T-helper 1 cell treated with Interleukin-12 subunit alpha and Interleukin-12 subunit beta and Interleukin-4 antibody, amounts not matched to agents 30 μg/mL and 1 μg/mL, for 36 hours (primary cell): ENCODE measurements around the gene EXOC3L2.
"Not testable (repeated sequence)": the region's sequence is repeated elsewhere in the genome, so short reads cannot be mapped to it uniquely, and the experiment has no call there.

Experiments used
- H3K27ac Mint-ChIP-seq: one replicate; pipeline ENCODE4 v1.8.0; 2021; ENCODE audit warnings: mild to moderate bottlenecking, mixed read lengths
- H3K27me3 Mint-ChIP-seq: one replicate; pipeline ENCODE4 v1.8.0; 2021; ENCODE audit warnings: low read depth, mixed read lengths
- H3K36me3 Mint-ChIP-seq: one replicate; pipeline ENCODE4 v1.8.0; 2021; ENCODE audit warnings: low read depth, mixed read lengths
- H3K4me1 Mint-ChIP-seq: one replicate; pipeline ENCODE4 v1.8.0; 2021; ENCODE audit warnings: low read depth, mixed read lengths
- H3K4me3 Mint-ChIP-seq: one replicate; pipeline ENCODE4 v1.8.0; 2021; ENCODE audit warnings: mild to moderate bottlenecking, moderate library complexity, mixed read lengths
- H3K9me3 Mint-ChIP-seq: one replicate; pipeline ENCODE4 v1.8.0; 2021; ENCODE audit warnings: mixed read lengths

EXOC3L2 gene

DNA sequence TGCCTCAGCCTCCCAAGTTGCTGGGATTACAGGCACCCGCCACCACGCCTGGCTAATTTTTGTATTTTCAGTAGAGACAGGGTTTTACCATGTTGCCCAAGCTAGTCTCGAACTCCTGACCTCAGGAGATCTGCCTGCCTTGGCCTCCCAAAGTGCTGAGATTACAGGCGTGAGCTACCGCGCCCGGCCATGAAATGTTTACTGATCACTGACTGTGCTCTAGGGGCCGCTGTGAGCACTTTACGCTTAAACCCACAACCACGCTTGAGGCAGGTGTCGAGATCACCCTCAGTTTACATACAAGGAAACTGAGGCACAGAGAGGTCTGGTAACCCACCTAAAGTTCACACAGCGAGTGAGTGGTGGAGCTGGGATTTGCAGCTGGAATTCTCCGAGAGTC, 24.7 kb upstream of the EXOC3L2 start:
- H3K27ac Mint-ChIP-seq, H3K36me3 Mint-ChIP-seq, H3K4me1 Mint-ChIP-seq, H3K27me3 Mint-ChIP-seq, H3K9me3 Mint-ChIP-seq, H3K4me3 Mint-ChIP-seq: not testable (repeated sequence)

DNA sequence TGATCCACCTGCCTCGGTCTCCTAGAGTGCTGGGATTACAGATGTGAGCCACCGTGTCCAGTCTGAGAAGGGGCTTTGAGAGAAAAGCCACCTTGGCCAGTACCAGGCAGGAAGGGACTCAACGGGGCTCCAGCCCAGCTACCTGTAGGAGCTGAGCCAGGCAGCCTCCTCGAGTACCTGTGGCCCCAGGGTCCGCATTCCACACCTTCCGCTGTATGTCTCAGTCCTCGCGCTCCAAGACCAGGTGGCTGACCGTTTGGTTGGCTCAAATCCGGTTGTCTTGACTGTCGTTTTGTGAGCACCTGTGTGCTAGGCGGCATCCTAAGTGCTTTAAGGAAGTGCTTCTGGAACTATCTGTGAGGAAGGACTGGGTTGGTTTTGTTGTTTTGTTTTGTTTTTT, 22.1 kb upstream of the EXOC3L2 start:
- no peaks in the 10 kb centered on the region for H3K27me3 Mint-ChIP-seq
- H3K4me3 Mint-ChIP-seq: no peak overlapping the region
- no peaks in the 10 kb centered on the region for H3K36me3 Mint-ChIP-seq
- no peaks in the 10 kb centered on the region for H3K4me1 Mint-ChIP-seq
- H3K9me3 Mint-ChIP-seq: no peaks in the 10 kb centered on the region
- H3K27ac Mint-ChIP-seq: no peak overlapping the region

DNA sequence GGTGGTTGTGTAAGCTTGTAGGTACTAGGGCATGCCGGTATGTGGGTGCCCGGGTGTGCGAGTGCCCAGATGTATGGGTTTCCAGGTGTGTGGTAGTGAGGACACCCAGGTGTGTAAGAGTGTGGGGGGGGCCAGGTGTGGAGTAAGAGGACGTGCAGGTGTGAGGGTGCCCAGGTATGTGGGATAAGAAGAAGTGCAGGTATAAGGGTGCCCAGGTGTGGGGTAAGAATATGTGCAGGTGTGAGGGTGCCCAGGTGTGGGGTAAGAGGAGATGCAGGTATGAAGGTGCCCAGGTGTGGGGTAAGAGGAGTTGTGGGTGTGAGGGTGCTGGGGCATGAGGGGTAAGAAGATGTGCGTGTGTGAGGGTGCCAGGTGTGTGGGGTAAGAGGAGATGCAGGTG, 20.2 kb upstream of the EXOC3L2 start:
- Mint-ChIP-seq H3K4me3 (no peak overlapping the region), H3K36me3 (no peaks in the 10 kb centered on the region), H3K27me3 (no peaks in the 10 kb centered on the region), H3K27ac (peak overlapping the region; percentile 27), H3K4me1 (no peaks in the 10 kb centered on the region), H3K9me3 (no peaks in the 10 kb centered on the region)

DNA sequence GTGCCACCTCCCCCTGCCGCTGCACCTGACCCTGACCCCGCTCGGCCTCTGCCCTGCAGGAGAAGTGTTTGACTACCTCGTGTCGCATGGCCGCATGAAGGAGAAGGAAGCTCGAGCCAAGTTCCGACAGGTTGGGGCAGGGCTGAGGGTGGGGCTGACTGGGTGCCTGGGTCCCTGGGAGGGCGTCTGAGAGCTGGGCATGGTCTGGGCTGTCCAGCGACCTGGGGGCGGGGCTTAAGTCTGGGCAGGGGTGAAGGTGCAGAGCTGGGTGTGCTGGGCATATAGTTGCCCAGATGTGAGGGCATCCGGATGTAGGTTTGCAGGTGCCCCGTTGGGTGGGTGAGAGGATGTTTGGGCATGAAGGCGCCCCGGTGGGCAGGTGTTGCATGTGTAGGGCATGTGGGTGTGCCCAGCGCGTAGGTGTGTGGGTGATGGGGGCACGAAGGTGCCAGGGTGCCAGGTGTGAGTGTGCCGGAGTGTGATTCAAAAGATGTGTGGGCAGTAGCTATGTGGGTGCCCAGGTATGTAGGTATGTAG, 19.6 kb upstream of the EXOC3L2 start:
- Mint-ChIP-seq H3K4me3 (no peak overlapping the region), H3K4me1 (no peaks in the 10 kb centered on the region), H3K36me3 (no peaks in the 10 kb centered on the region), H3K27me3 (no peaks in the 10 kb centered on the region), H3K27ac (no peak overlapping the region), H3K9me3 (no peaks in the 10 kb centered on the region)

DNA sequence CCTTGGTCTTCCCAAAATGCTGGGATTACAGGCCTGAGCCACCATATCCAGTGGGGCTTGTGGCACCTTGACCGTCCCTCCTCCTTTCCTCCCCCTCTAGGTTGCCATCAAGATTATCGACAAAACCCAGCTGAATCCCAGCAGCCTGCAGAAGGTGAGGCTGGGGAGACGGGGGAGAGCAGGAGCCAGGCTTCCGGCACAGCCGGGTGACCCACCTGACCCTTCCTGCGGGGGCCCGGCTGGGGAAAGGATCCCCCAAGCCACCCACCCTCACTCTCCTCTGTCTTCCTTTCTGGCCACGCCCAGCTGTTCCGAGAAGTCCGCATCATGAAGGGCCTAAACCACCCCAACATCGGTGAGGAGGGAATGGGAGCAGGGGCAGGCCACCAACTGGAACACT, 17.8 kb upstream of the EXOC3L2 start:
- H3K4me1 Mint-ChIP-seq: no peaks in the 10 kb centered on the region
- H3K27ac Mint-ChIP-seq: no peak overlapping the region
- H3K27me3 Mint-ChIP-seq: no peaks in the 10 kb centered on the region
- no peak overlapping the region for H3K4me3 Mint-ChIP-seq
- H3K36me3 Mint-ChIP-seq: no peaks in the 10 kb centered on the region
- H3K9me3 Mint-ChIP-seq: no peaks in the 10 kb centered on the region

DNA sequence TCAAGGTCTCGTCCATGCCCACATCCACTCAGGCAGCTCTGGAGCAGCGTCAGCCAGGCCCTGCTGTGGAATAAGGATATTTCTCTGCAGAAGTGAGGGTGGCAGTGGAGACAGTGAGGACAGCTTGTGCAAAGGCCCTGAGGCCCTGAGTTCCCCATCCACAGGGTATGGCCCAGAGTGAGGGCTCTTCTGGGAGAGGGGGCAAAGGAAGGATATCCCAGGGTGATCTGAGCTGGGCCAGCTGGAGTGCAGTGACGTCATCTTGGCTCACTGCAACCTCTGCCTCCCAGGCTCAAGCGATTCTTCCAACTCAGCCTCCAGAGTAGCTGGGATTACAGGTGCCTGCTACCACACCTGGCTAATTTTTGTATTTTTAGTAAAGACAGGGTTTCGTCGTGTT, 17.4 kb upstream of the EXOC3L2 start:
- H3K4me3 Mint-ChIP-seq: no peak overlapping the region
- no peak overlapping the region for H3K27ac Mint-ChIP-seq
- H3K9me3 Mint-ChIP-seq: no peaks in the 10 kb centered on the region
- no peaks in the 10 kb centered on the region for H3K27me3 Mint-ChIP-seq
- no peaks in the 10 kb centered on the region for H3K36me3 Mint-ChIP-seq
- H3K4me1 Mint-ChIP-seq: no peaks in the 10 kb centered on the region

DNA sequence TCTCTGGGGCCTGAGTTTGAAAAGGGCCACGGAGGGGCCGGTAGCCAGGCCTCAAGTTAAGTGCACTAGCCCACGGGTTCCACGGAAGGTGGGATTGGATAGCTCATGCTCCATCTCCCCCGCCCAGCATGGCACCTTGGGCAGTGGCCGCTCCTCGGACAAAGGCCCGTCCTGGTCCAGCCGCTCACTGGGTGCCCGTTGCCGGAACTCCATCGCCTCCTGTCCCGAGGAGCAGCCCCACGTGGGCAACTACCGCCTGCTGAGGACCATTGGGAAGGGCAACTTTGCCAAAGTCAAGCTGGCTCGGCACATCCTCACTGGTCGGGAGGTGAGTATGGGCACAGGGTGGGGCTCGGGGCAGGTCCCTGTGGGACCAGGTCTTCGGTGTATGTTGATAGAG, 13.7 kb upstream of the EXOC3L2 start:
- H3K27ac Mint-ChIP-seq: no peak overlapping the region
- no peaks in the 10 kb centered on the region for H3K27me3 Mint-ChIP-seq
- no peak overlapping the region for H3K4me3 Mint-ChIP-seq
- H3K9me3 Mint-ChIP-seq: no peaks in the 10 kb centered on the region
- H3K36me3 Mint-ChIP-seq: no peaks in the 10 kb centered on the region
- H3K4me1 Mint-ChIP-seq: peaks cover under 1% of the 10 kb centered on the region

DNA sequence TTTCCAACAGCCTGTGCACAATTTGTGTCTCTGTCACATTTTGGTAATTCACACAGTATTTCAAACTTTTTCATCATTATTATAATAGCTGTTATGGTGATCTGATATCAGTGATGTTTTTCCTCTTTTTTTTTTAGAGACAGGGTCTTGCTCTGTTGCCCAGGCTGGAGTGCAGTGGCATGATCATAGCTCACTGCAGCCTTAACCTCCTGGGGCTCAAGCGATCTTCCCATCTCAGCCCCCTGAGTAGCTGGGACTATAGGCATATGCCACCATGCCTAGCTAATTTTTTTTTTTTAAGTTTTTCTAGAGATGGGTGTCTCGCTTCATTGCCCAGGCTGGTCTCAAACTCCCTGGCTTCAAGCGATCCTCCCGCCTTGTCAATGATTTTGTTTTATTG, 11.6 kb upstream of the EXOC3L2 start:
- no peaks in the 10 kb centered on the region for H3K36me3 Mint-ChIP-seq
- no peaks in the 10 kb centered on the region for H3K27me3 Mint-ChIP-seq
- no peak overlapping the region for H3K27ac Mint-ChIP-seq
- peaks cover 16% of the 10 kb centered on the region for H3K4me1 Mint-ChIP-seq
- H3K4me3 Mint-ChIP-seq: no peak overlapping the region
- no peaks in the 10 kb centered on the region for H3K9me3 Mint-ChIP-seq

DNA sequence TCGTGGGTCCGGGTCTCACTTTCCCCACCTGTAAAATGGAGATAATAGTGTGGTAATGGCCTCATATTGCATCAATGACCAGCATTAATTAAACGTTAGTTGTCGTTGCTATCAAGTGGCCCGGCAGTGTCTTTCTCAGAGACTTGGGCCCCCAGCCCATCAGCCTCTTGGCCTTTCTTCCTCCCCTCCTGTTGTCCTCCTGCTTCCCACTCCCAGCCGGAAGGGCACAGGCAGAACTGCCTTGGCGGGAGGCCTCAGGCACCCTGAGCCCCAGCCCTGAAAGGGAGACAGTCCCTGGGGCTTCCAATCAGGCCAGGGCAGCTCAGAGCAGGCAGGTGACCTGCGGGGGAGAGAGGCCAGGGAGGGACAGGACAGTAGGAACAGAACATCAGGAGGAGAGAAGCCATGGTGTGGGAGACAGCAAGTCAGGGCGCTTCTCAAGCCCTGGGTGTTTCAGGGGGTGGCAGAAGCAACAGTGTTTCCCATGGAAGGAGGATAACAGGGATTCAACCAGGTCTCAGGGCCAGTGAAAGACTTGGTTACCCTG, 10.5 kb upstream of the EXOC3L2 start:
- no peaks in the 10 kb centered on the region for H3K9me3 Mint-ChIP-seq
- H3K4me1 Mint-ChIP-seq: peaks cover 17% of the 10 kb centered on the region
- H3K4me3 Mint-ChIP-seq: no peak overlapping the region
- no peaks in the 10 kb centered on the region for H3K36me3 Mint-ChIP-seq
- peaks cover 3% of the 10 kb centered on the region for H3K27me3 Mint-ChIP-seq
- H3K27ac Mint-ChIP-seq: no peak overlapping the region

DNA sequence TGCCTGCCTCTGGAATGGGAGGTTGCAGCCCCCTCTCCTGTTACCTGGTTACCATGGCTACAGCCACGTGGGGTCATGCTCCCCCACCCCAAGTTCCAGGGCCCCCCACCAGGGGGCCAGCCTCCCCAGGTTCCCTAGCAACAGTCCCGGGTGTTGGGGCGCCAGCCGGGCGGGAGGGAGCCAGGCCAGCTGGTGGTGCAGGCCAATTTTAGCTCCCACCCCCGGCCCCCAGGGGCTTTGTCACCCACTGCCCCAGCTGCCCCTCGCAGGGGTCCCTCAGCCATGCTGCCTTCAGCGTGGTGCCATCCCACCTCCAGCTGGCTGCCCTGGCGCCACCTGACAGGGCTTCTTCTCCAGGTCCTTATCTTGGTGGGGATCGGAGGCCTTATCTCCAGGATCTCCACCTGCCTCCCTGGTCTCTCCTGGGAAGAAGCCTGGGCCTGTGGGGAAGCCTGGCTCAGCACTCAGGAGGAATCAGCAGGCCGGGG, 8.9 kb upstream of the EXOC3L2 start:
- Mint-ChIP-seq H3K9me3 (no peaks in the 10 kb centered on the region), H3K4me3 (no peak overlapping the region), H3K4me1 (peaks cover 19% of the 10 kb centered on the region), H3K27ac (no peak overlapping the region), H3K36me3 (no peaks in the 10 kb centered on the region), H3K27me3 (peaks cover 8% of the 10 kb centered on the region)

DNA sequence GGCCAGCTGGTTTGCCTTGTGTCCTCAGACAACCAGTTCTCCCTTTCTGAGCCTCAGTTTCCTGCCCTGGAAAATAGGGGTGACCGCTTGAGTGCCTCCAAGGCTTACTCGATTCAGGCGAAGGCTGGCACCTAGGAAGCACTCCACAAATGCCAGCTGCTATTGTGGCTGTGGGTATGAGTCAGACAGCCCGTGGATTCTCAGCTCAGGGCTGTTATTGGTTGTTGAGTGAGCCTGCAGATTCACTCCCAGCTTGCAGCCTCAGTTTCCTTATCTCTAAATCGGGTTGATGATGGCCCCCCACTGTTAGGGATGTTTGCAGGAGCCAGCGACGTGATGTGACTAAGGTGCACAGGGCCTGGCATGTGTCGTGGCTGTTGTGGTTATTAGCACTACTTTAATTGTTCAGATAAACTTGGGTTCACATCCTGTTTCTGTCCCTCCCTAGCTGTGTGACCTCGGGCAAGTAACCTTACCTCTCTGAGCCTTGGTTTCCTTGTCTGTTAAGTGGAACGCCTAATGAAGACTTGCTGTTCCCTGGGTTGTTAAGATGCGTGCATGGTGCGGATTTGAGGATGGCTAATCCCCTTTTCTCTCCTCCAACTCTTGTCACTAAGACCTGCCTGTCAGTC, 8.3 kb upstream of the EXOC3L2 start:
- H3K4me3 Mint-ChIP-seq: peak overlapping the region; percentile 84

DNA sequence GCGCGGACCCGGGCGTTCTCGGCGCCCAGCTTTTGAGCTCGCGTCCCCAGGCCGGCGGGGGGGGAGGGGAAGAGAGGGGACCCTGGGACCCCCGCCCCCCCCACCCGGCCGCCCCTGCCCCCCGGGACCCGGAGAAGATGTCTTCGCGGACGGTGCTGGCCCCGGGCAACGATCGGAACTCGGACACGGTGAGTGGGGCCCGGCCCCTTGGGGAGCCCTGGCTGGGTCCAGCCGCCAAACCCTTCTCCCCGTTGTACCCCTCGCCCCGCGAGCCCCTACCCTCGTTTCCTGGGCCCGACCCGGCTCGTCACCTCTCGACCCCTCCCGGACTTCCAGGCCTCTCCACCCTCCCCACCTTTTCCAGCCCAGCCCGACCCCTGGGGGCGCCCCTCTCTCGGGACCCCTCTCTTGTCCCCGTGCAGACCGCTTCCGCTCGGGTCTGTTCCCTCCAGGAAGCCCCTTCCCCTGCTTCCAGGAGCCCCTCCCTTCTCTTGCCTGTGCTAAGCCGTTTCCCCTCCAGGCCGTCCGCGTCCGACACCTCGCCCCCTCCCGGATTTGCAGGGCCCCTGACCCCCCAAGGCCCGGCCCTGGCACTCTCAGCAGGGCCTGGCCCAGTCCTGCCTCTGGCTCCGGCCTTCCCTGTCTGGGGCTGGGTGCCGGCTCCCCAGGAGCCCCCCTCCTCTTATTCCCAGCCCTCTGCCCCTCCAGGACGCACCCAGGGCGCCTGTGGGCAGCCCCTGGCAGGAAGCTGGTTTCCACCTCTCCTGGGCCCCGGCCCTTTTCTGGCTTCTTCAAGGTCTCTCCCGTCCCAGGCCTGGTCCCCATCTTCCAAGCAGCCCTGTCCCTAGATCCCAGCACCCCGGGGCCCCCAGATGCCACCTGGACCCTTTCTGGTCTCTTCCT, 6.5 kb upstream of the EXOC3L2 start:
- Mint-ChIP-seq H3K4me3 (peak overlapping the region; percentile 84), H3K27ac (peak overlapping the region; percentile 72), H3K4me1 (peaks cover 24% of the 10 kb centered on the region), H3K9me3 (no peaks in the 10 kb centered on the region), H3K36me3 (no peaks in the 10 kb centered on the region), H3K27me3 (peaks cover 8% of the 10 kb centered on the region)

More for the DNA sequence above, 8.3 kb upstream of the EXOC3L2 start:
- no peaks in the 10 kb centered on the region for H3K36me3 Mint-ChIP-seq
- H3K27ac Mint-ChIP-seq: no peak overlapping the region
- no peaks in the 10 kb centered on the region for H3K9me3 Mint-ChIP-seq
- peaks cover 21% of the 10 kb centered on the region for H3K4me1 Mint-ChIP-seq
- peaks cover 8% of the 10 kb centered on the region for H3K27me3 Mint-ChIP-seq

DNA sequence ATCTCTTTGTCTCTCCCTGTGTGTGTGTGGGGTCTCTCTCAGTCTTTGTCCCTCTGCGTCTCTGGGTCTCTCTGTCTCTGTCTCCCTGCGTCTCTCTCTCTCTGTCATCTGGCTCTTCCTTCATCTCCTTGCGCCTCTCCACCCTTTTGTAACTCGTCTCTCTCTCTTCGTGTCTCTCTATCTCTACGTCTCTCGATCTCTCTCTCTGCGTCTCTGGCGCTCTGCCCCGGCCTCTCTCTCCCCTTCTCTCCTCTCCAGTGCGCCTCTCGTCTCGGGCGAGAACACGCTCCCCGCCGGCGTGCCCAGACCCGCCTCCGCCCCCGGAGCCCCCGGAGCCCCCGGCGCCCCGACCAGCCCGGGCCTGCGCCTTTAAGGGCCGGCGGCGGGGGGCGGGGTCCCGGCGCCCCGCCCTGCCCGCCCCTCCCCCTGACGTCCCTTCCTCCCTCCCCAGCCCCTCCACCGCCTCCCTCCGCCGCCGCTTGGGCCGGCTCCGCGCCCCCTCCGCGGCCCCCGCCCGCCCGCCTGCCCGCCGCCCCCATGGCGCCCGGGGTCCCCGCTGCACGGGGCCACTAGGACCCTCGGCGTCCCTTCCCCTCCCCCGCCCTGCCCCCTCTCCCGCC, 5.7 kb upstream of the EXOC3L2 start, which contains the start of gene MARK4:
Gene MARK4, plus strand, starts transcription at position 440 of the 620 bp plus-strand sequence. CDS start 318 bp downstream, outside the sequence.
- Mint-ChIP-seq H3K27me3 (peaks cover 8% of the 10 kb centered on the region), H3K27ac (peak within 1 kb of the TSS; percentile 89), H3K36me3 (no peaks in the 10 kb centered on the region), H3K9me3 (no peaks in the 10 kb centered on the region), H3K4me1 (peaks cover 24% of the 10 kb centered on the region), H3K4me3 (peak within 1 kb of the TSS; percentile 94)

DNA sequence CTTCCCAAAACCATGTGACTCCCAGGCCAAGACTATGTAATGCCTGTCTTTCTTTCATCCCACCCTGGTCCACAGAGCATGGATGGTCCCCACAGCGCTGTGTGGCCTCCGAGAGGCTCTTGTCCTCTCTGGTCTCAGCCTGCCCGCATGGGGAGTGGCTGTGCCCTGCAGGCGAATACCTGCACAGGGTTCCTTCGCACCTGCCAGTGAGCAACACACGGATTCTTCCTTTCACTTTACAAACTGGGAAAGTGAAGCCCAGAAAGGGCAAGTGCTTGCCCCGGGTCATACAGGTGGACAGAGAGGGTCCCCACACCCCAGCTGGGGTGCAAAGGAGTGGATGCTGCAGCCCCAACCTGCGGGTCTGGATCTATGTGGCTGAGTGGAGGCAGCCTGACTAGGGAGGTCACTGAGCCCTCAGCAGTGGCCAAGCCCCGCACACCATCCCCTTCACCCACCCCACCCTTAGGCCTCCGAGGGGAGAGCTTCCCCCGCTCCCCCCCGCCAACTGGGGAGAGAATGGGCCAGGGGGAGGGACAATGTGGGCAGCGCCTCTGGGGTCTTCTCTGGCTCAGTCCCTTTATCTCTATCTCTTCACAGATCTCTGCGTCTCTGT, 5.1 kb upstream of the EXOC3L2 start:
- Mint-ChIP-seq H3K36me3 (no peaks in the 10 kb centered on the region), H3K4me3 (peak overlapping the region; percentile 94), H3K27ac (peak overlapping the region; percentile 89), H3K9me3 (no peaks in the 10 kb centered on the region), H3K27me3 (peaks cover 8% of the 10 kb centered on the region), H3K4me1 (peaks cover 24% of the 10 kb centered on the region)
